Measurements from ENCODE around the gene LSP1.

DNA sequence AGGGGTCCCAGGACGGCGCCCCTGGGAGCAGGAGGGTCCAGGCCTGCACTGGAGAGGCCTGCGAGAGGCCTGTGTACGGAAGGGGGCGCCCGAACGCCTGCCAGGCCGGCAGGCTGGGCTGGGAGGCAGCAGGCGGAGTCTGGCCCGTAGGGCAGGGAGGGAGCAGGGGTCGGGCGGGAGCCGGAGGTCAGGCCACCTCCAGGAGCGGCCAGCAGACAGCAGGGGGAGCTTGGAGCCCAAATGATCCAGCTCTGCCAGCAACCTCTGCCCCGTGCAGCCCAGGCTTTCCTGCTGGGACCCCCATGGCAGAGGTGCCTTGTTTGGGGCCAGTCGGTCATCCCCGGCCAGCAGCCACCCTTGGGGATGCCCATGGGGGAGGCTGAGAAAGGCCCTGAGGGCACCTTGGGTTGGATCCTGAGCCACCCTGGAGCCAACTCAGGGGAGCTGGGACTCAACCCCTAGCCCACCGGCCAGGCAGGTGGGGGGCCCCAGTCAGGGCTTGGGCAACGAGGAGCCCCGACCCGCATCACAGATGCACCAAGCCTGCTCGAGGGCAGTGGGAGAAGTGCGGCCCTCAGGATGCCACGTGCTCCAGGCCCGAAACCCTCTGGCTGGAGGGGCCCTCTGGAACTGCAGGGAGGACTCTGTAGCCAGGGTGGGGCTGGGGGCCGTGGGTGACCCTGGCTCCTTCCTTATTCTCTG, 27.7 kb upstream of the LSP1 start:
- TF ChIP-seq, protein P1, sequence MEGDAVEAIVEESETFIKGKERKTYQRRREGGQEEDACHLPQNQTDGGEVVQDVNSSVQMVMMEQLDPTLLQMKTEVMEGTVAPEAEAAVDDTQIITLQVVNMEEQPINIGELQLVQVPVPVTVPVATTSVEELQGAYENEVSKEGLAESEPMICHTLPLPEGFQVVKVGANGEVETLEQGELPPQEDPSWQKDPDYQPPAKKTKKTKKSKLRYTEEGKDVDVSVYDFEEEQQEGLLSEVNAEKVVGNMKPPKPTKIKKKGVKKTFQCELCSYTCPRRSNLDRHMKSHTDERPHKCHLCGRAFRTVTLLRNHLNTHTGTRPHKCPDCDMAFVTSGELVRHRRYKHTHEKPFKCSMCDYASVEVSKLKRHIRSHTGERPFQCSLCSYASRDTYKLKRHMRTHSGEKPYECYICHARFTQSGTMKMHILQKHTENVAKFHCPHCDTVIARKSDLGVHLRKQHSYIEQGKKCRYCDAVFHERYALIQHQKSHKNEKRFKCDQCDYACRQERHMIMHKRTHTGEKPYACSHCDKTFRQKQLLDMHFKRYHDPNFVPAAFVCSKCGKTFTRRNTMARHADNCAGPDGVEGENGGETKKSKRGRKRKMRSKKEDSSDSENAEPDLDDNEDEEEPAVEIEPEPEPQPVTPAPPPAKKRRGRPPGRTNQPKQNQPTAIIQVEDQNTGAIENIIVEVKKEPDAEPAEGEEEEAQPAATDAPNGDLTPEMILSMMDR (IDR thresholded peaks at IDR 0.05) = peak; percentile 30 to 63 (median 44)
- TF ChIP-seq POLR2A (IDR thresholded peaks at IDR 0.05) = no peak

Measured in transverse colon (tissue), 3 donors.